Fibroblast of lung (primary cell): Measurements from ENCODE around the gene KRTAP10-12.

Experiments used
- EZH2 ChIP-seq: IDR thresholded peaks from 2 replicates; pipeline ENCODE4 v1.5.1; 2012; ENCODE audit warnings: low read length, control low read depth, mild to moderate bottlenecking; ENCODE audit errors: missing control alignments
- TF ChIP-seq, protein P1 (sequence below), 2 donors: IDR thresholded peaks in 1 of 2; conservative IDR thresholded peaks in 1 of 2; 1 replicate in 1 of 2; 2 replicates in 1 of 2; pipeline ENCODE4 v1.5.1; 2011 to 2012; ENCODE audit warnings: low read length in 2 of 2, control low read depth in 1 of 2, inconsistent platforms in 1 of 2, low read depth in 1 of 2, mild to moderate bottlenecking in 1 of 2

DNA sequence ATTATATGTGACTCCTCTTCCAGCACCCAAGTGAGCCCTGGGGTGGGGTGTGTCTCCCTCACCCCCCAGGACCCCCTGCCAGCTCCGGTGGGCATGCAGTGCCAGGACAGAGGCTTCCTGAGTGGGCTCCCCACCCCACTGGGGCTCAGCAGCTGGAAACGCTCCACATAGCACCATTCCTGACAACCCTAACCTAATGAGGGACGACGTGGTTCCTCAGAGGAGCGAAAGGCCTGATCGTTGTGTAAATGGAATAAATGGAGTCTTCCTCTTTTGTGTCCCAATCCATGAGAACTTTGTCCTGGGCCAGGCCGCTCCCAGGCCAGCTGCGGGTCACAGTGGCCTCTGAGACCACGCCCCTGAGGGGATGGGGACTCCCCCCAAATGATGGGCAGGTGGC, 16.2 kb downstream of the KRTAP10-12 start:
- TF ChIP-seq, protein P1, sequence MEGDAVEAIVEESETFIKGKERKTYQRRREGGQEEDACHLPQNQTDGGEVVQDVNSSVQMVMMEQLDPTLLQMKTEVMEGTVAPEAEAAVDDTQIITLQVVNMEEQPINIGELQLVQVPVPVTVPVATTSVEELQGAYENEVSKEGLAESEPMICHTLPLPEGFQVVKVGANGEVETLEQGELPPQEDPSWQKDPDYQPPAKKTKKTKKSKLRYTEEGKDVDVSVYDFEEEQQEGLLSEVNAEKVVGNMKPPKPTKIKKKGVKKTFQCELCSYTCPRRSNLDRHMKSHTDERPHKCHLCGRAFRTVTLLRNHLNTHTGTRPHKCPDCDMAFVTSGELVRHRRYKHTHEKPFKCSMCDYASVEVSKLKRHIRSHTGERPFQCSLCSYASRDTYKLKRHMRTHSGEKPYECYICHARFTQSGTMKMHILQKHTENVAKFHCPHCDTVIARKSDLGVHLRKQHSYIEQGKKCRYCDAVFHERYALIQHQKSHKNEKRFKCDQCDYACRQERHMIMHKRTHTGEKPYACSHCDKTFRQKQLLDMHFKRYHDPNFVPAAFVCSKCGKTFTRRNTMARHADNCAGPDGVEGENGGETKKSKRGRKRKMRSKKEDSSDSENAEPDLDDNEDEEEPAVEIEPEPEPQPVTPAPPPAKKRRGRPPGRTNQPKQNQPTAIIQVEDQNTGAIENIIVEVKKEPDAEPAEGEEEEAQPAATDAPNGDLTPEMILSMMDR (conservative IDR thresholded peaks at IDR 0.05 in 1 of 2, IDR thresholded peaks at IDR 0.05 in 1 of 2; ENCODE audit: low read depth in 1 of 2, low read length in 2 of 2): no peak
- TF ChIP-seq EZH2: no peak
